DMS 273 (cell line): ENCODE results near the gene GRHPR.
"Not testable (repeated sequence)": the region's sequence is repeated elsewhere in the genome, so short reads cannot be mapped to it uniquely, and the experiment has no call there.

ENCODE experiments used
- DNase-seq: peaks from one replicate; lab custom pipeline; 2025; ENCODE audit not compliant: unreplicated experiment; lab: John Stamatoyannopoulos, UW

Gene GRHPR

DNA sequence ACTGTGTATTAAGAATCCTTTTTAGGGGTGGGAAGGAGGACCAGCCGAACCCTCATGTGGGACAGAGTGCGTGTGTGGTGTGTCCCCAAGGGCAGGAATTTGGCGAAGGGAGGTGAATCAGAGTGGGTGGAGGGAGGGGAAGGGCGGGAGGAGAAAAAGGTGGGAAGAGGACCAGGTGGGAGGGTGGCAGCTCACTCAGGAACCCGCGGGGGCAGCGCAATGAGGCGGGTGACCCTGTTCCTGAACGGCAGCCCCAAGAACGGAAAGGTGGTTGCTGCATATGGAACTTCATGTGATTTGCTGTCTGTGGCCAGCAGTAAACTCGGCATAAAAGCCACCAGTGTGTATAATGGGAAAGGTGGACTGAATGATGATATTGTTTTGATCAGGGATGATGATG, 54.4 kb downstream of the GRHPR start:
- no peak for DNase-seq

- DNase-seq: not testable (repeated sequence)
Observed at GRCh38 chr9:37477443-37477842, 54.9 kb downstream of the GRHPR start.

- DNase-seq: not testable (repeated sequence)
Observed at GRCh38 chr9:37477987-37478619, 55.6 kb downstream of the GRHPR start.

- peak; percentile 17 for DNase-seq
Observed at GRCh38 chr9:37480759-37481158, 58.3 kb downstream of the GRHPR start.

DNA sequence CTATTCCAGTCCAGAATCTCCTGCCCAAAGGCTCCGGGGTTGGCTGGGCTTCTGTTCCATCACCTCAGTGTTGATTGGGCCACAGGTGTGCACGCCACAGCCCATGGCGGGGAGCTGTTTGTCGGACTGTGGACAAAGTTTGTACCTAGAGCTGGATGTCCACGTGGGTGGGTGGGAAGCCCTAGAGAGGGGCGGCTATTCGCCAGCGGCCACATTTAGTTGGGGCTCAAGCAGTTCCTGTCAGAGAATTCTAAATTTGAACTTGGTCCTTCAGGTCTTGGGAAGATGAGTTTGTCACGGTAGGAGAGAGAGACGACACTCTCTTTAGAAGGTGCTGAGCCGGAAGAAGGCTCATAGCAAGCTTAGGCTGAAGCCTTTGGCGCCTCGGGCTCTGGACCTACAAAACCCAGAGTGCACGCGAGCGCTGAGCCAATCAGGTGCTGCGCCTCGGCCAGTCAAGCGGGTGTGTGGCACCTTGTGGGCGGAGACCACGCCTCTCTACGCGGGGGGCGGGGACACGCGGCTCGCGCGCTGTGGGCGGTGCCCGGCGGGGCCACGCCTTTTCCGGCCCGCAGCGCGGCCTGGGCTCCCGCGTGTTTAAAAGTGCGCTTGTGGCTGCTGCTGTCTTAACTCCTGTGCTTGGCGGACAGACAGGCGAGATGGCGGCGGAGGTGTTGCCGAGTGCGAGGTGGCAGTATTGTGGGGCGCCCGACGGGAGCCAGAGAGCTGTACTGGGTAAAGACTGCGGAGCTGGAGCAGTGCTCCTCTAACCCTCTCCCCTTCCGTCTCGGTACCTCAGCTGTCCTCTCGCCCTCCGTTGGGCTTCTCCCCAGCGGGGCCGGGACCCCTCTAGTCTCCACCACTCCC, 63.1 kb downstream of the GRHPR start, which contains the start of gene POLR1E:
POLR1E (plus strand) TSS at position 560 of the 867 bp plus-strand sequence; CDS start at position 660, 100 bp downstream.
- peak; percentile 97 for DNase-seq

DNA sequence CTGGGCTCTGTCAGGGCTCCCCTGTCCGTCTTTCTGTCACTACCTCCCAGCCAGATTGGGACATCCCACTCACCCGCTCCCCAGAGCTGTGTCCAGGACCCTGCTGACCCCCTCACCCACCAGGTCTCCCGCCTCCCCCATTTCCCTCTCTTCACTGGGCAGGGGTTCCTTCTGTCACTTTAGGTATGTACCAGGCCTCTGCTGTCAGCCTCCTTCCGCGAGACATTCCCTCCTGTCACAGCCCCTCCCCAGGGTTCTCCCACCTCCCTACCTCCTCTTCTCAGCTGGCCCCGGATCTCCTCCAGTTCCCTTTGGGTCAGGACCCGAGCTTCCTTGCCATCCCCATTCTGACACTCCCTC, 63.7 kb downstream of the GRHPR start:
- peak; percentile 56 for DNase-seq
